GM21619 (cell line): Measurements from ENCODE around the gene AKAP13.
"Not testable (repeated sequence)": the region's sequence is repeated elsewhere in the genome, so short reads cannot be mapped to it uniquely, and the experiment has no call there.

Experiments
- ATAC-seq: cut with Tn5 transposase; IDR thresholded peaks from one replicate; pipeline ENCODE4 v1.9.1; 2021; ENCODE audit not compliant: unreplicated experiment

The AKAP13 gene

GRCh38 chr15:85527895-85528294 lies 147.5 kb downstream of the AKAP13 start:
- ATAC-seq, result no peak

- no peak for ATAC-seq
These were observed 149.7 kb downstream of the AKAP13 start for GRCh38 chr15:85530079-85530478.

GRCh38 chr15:85531083-85531482 lies 150.7 kb downstream of the AKAP13 start:
- no peak for ATAC-seq

GRCh38 chr15:85532689-85533088 lies 152.3 kb downstream of the AKAP13 start:
- no peak for ATAC-seq

GRCh38 chr15:85534031-85534430 lies 153.6 kb downstream of the AKAP13 start:
- ATAC-seq, result peak; percentile 95

GRCh38 chr15:85535533-85536330 lies 155.3 kb downstream of the AKAP13 start:
- ATAC-seq, result not testable (repeated sequence)

GRCh38 chr15:85536341-85536740 lies 155.9 kb downstream of the AKAP13 start:
- no peak for ATAC-seq

GRCh38 chr15:85539491-85539890 lies 159.1 kb downstream of the AKAP13 start:
- no peak for ATAC-seq

GRCh38 chr15:85540085-85540797 lies 159.8 kb downstream of the AKAP13 start:
- ATAC-seq, result no peak

- peak; percentile 55 for ATAC-seq
These were observed 161.3 kb downstream of the AKAP13 start for GRCh38 chr15:85541744-85542143.

- ATAC-seq, result no peak
These were observed 162.1 kb downstream of the AKAP13 start for GRCh38 chr15:85542488-85542887.

GRCh38 chr15:85542895-85543331 lies 162.5 kb downstream of the AKAP13 start:
- no peak for ATAC-seq

- no peak for ATAC-seq
These were observed 163.3 kb downstream of the AKAP13 start for GRCh38 chr15:85543741-85544155.

- no peak for ATAC-seq
These were observed 164.8 kb downstream of the AKAP13 start for GRCh38 chr15:85545185-85545584.

- no peak for ATAC-seq
These were observed 165.3 kb downstream of the AKAP13 start for GRCh38 chr15:85545752-85546151.

- no peak for ATAC-seq
These were observed 167.0 kb downstream of the AKAP13 start for GRCh38 chr15:85547386-85547785.

- no peak for ATAC-seq
These were observed 169.9 kb downstream of the AKAP13 start for GRCh38 chr15:85550283-85550682.

GRCh38 chr15:85551221-85551832 lies 170.9 kb downstream of the AKAP13 start:
- ATAC-seq, result no peak

GRCh38 chr15:85554852-85555521 lies 174.6 kb downstream of the AKAP13 start:
- ATAC-seq, result peak; percentile 57

- ATAC-seq, result peak; percentile 76
These were observed 175.6 kb downstream of the AKAP13 start for GRCh38 chr15:85555875-85556617.

- ATAC-seq, result no peak
These were observed 176.2 kb downstream of the AKAP13 start for GRCh38 chr15:85556618-85556895.
